Activated T-cell treated with anti-CD3 and anti-CD28 coated beads for 48 hours (primary cell): ENCODE measurements around the gene BAMBI.

Experiments
- DNase-seq: peaks from one replicate; pipeline ENCODE4 v3.0.0-alpha.2; 2020; ENCODE audit warnings: low read depth

BAMBI gene

DNA sequence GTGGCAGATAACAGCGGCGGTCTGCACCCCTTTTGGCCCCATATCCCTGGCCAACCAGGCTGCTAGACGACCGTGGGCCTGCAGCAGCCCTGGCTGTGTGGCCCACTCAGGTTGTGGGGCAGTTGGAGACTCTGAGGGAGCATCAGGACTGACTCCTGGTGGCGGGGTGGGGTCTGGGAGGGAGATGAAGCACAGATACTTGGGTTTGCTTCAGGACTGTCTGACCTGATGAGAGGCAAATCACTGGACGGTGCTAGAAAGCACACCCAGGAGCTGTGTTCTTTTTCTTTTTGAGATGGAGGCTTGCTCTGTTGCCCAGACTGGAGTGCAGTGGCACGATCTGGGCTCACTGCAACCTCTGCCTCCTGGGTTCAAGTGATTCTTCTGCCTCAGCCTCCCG is 28.2 kb downstream of the BAMBI start:
- DNase-seq = no peak

DNA sequence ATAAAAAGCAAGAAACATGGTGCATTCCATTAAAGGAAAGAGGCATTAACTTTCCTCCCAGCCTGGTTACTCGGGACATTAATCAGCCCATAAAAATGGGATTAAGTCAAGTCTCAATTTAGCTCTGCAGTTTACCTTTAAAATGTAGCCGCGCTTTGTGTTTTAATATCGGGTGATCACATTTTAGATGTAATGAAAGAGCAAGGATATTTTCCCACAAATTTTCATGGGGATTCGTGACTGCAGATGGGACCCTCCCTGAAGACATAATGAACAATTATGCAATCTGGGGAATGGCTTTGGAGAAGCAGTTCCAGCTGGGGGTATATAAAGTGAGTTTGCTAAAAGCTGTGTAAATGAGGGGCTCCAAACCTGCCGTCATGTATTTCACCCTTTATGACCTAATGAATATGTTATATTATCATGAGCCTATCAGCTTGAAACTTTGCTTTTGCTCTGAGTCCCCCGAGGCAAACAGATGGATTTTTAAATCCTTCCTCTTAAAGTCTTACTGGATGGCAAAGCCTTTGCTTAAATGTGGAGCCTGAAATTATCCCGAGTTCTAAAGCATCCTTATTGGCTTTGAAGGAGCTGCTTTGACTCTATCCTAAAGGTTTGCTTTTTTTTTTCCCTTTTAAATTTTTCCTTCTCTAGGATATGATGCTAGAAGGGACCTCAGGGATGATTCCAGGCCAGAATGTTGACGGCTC is 31.8 kb downstream of the BAMBI start:
- no peak for DNase-seq

- no peak for DNase-seq
Measured at GRCh38 chr10:28710202-28710886, 33.0 kb downstream of the BAMBI start.

- DNase-seq = no peak
Measured at GRCh38 chr10:28711041-28711440, 33.7 kb downstream of the BAMBI start.

DNA sequence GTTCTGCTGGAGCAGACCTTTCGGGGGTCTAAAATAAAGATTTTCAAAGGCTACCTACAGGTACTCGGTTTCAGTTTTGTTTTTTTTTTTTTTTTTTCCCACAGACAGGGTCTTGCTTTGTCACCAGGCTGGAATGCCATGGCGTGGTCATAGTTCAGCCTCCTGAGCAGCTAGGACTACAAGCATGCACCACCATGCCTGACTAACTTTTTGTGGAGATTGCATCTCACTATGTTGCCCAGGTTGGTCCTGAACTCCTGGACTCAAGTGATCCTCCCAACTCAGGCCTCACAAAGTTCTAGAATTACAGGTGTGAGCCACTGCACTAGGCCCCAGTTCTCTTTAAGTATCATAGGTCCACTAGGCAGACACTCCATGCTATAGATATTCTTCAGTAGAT is 34.5 kb downstream of the BAMBI start:
- no peak for DNase-seq

DNA sequence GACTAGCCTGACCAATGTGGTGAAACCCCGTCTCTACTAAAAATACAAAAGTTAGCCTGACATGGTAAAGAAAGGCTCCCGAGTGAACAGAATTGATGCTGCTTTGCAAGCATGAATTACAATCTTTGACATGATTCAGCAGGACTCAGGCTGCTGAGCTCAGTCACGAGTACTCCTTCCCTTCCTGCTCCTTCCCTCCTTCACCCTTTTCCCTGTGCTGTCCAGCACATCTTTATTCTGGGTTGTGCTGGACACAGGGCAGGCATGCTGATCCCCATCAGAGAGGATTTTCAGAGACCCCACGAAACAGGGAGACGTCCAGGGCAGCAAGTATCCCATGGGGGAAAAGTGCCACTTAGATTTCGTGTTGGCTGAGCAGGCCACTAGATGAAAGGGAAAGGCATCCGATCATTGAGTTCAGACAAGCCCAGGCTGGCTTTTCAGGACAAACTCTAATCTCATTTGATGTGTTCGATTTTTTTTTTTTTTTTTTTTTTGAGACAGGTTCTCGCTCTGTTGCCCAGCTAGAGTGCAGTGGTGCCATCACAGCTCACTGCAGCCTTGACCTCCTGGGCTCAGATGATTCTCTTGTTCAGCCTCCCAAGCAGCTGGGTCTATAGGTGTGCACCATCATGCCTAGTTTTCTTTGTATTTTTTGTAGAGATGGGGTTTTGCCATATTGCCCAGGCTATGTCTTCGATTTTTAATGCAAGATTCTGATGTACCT is 36.5 kb downstream of the BAMBI start:
- DNase-seq = no peak

- no peak for DNase-seq
Measured at GRCh38 chr10:28714401-28715053, 37.2 kb downstream of the BAMBI start.

GRCh38 chr10:28715246-28715645 is 37.9 kb downstream of the BAMBI start:
- DNase-seq = no peak

- no peak for DNase-seq
Measured at GRCh38 chr10:28715757-28716156, 38.4 kb downstream of the BAMBI start.

DNA sequence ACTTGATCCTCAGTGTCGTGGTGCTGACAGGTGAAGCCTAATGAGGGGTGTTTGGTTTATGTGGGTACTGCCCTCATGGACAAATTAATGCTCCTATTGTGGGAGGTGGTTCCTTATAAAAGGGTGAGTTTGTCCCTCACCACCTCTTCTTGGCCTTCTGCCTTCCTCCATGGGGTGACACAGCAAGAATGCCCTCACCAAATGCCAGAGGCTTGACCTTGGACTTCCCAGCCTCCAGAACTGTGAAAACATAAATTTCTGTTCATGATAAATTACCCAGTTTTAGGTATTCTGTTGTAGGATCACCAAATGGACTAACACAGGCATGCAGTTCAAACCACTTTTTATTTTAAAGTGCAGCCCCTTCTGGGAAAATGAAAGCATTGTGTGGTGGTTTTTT is 39.4 kb downstream of the BAMBI start:
- no peak for DNase-seq

- DNase-seq = no peak
Measured at GRCh38 chr10:28717656-28718201, 40.4 kb downstream of the BAMBI start.

DNA sequence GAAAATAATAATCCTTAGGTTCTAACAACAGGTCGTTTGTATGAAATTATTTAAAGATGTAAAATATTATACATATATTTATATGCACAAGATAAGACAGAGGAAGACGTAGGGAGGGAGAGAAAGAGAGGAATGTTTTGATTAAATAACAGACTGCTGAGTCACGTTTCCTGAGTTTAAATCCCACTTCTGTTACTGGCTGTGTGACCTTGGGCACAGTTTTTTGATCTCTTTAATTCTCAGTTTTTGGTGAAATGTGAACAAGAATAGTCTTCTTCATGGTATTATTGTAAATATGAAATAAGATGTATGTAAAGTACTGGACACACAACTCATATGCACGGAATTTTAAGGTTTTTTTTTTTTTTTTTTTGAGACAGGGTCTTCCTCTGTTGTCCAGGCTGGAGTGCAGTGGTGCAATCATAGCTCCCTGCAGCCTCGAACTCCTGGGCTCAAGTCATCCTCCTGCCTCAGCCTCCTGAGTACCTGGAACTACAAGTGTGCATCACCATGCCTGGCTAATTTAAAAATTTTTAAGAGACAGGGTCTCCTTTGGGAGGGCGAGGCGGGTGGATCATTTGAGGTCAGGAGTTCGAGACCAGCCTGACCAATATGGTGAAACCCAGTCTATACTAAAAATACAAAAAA is 42.6 kb downstream of the BAMBI start:
- DNase-seq = no peak

DNA sequence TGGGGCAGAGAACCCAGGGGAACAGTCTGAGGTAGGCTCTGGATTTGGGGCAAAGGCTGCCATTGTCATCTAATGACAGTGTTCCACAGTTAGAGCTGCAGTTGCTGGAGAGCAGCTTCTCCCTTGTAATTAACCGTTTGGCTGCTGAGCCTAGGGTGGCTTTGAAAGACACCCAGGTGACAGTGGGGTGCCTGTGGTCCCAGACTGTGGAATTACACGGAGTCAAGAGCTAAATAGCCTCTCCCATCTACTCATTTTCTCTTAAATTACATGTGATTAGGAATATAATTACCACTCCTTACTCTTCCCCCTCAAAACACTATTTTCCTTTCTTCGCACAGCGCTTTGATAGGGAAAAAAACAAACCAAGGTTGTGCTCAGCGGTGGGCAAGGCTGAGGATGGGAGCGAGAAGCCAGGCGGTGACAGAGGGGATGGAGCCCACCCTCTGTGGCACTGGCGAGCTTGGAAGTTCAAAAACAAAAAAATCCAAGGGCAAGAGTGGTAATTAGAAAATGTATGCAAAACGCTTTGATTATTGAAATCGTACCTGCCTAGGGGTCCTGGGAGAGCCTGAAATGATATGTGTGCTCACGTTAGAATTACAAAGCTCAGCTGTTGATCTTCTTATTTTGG is 44.1 kb downstream of the BAMBI start:
- DNase-seq = no peak

GRCh38 chr10:28722065-28722803 is 44.9 kb downstream of the BAMBI start:
- no peak for DNase-seq

DNA sequence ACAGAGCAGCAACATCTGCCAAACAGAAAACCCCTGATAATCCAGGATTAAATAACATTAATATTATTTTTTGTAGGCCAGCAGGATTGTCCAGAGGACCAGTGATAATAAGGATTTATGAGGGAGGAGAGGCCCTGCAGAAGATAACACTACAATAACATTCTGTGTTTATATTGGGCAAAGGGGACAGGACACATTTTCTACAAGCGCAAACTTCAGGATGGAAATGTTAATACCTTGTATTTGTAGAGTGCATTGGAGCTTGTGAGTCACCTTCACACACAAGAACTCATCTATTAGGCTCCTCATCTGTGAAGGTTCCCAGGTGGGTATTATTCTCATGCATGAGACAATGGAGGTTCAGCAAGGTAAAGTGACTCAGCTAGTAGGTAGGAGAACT is 51.0 kb downstream of the BAMBI start:
- DNase-seq = no peak

DNA sequence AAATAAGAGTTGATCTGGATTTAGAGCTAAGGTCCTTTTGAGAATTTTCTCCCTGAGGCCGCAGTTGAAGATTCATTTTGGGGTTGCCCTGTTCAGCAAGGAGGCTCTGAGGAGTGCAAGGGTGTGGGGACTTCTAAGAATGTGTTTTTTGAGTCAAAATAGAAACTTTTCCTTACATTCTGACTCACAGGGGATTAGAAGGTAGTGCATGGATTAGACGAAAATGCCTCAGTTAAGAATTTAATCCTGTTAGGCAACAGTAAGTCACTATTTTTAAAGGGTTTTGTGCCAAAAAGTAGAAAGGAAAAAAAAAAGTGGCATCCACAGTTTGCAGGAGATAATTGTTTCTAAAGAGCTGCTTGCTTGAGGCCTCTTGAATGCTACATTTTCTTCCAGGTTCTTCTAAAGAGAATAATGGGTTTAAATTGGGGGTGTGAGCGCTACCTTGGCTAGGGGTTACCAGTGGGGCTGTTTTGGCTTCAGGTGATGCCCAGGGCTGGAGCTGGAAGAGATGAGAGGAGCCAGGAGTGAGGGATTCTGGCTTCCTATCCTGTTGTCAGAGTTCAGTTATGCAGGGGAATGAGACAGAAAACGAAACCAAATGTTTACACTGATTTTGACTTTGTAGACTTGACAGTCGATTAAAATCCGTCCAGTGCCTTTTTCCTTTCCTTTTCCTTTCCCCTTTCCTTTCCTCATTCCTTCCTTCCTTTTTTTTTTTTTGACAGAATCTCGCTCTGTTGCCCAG is 52.9 kb downstream of the BAMBI start:
- no peak for DNase-seq

- no peak for DNase-seq
Measured at GRCh38 chr10:28732091-28732490, 54.8 kb downstream of the BAMBI start.
